Activated T-cell treated with anti-CD3 and anti-CD28 coated beads, Interleukin-2, amount 50 U/mL, for 24 hours (primary cell): Measurements from ENCODE around the gene ZPLD1.

ENCODE experiments used
- DNase-seq: peaks from one replicate; pipeline ENCODE4 v3.0.0-alpha.2; 2020
- H3K27ac Mint-ChIP-seq: 2 replicates; pipeline ENCODE4 v1.8.0; 2020; ENCODE audit warnings: mild to moderate bottlenecking, mixed read lengths
- H3K27me3 Mint-ChIP-seq: 2 replicates; pipeline ENCODE4 v1.8.0; 2020; ENCODE audit warnings: mixed read lengths
- H3K36me3 Mint-ChIP-seq: 2 replicates; pipeline ENCODE4 v1.8.0; 2020; ENCODE audit warnings: low read depth, mixed read lengths
- H3K4me1 Mint-ChIP-seq: 2 replicates; pipeline ENCODE4 v1.8.0; 2020; ENCODE audit warnings: low read depth, mixed read lengths
- H3K4me3 Mint-ChIP-seq: 2 replicates; pipeline ENCODE4 v1.8.0; 2020; ENCODE audit warnings: mild to moderate bottlenecking, moderate library complexity, mixed read lengths
- H3K9me3 Mint-ChIP-seq: 2 replicates; pipeline ENCODE4 v1.8.0; 2020; ENCODE audit warnings: mixed read lengths

Gene ZPLD1

GRCh38 chr3:102526865-102527264 lies 92.0 kb downstream of the ZPLD1 start:
- Mint-ChIP-seq H3K27ac (no peak overlapping the region), H3K9me3 (no peaks in the 10 kb centered on the region), H3K27me3 (peaks cover 12% of the 10 kb centered on the region), H3K36me3 (no peaks in the 10 kb centered on the region), H3K4me3 (no peak overlapping the region), H3K4me1 (no peaks in the 10 kb centered on the region)
- DNase-seq: no peak

DNA sequence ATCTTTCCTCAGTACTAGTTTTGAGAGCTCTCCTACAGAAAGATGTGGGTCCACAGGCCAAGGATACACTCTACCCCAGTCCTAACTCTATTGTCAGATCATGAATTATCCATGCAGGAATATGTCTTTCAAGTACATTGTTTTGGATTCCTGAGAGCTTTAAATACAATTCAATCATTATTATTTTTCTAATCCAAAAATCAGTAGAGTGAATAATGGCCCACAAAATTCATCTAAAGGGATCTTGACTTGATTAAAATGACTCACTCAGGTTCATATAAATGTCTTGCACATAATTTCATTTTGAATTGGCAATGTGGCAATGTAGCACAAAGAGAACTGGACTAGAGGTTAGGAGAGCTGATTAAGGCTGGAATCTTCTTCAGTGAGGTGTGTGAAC lies 93.9 kb downstream of the ZPLD1 start:
- Mint-ChIP-seq H3K4me1 (peaks cover 5% of the 10 kb centered on the region), H3K4me3 (no peak overlapping the region), H3K9me3 (no peaks in the 10 kb centered on the region), H3K36me3 (no peaks in the 10 kb centered on the region), H3K27ac (no peak overlapping the region), H3K27me3 (peaks cover 11% of the 10 kb centered on the region)
- no peak for DNase-seq
